RWPE1 (cell line): Measurements from ENCODE around the gene SLC9A8.

Source experiments
- CTCF ChIA-PET: fragments of 350-600 bp; sonication (Branson Sonifier 250); formaldehyde crosslinking; extraction: SDS; loops from one replicate; lab custom pipeline; 2021; lab: Yijun Ruan, JAX
- POLR2A ChIA-PET: fragments of 400-600 bp; formaldehyde crosslinking; extraction: SDS; loops from one replicate; lab custom pipeline; 2020; ENCODE audit warnings: antibody characterized with exemption; ENCODE audit not compliant: low non-redundant PET; lab: Yijun Ruan, JAX
- DNase-seq: peaks from one replicate; pipeline ENCODE4 v3.0.0; 2012; ENCODE audit warnings: low spot score
- H3K27ac ChIP-seq: fragments of 450-650 bp; 2 replicates; pipeline ENCODE4 v1.5.1; 2017
- TF ChIP-seq, protein P1 (sequence below): fragments of 450-650 bp; conservative IDR thresholded peaks from 2 replicates; pipeline ENCODE4 v1.5.1; 2017; ENCODE audit warnings: low read depth, mild to moderate bottlenecking

Gene SLC9A8

DNA sequence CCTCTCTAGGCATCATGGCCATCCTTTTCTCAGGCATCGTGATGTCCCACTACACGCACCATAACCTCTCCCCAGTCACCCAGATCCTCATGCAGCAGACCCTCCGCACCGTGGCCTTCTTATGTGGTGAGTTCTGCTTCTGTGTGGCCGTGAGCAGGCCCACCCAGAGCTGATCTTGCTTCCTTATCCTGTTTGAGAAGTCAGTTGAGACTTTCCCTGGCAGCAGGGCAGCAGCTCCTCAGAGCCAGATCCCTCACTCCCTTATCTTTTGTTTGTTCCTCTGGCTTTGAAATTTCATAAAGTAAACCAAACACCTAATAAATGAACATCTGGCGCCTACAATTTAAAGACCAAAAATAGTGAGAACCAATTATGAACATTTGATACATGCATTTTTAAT lies 62.1 kb downstream of the SLC9A8 start:
- H3K27ac ChIP-seq, result no peak overlapping the region
- TF ChIP-seq, protein P1, sequence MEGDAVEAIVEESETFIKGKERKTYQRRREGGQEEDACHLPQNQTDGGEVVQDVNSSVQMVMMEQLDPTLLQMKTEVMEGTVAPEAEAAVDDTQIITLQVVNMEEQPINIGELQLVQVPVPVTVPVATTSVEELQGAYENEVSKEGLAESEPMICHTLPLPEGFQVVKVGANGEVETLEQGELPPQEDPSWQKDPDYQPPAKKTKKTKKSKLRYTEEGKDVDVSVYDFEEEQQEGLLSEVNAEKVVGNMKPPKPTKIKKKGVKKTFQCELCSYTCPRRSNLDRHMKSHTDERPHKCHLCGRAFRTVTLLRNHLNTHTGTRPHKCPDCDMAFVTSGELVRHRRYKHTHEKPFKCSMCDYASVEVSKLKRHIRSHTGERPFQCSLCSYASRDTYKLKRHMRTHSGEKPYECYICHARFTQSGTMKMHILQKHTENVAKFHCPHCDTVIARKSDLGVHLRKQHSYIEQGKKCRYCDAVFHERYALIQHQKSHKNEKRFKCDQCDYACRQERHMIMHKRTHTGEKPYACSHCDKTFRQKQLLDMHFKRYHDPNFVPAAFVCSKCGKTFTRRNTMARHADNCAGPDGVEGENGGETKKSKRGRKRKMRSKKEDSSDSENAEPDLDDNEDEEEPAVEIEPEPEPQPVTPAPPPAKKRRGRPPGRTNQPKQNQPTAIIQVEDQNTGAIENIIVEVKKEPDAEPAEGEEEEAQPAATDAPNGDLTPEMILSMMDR, result no peak
- DNase-seq, result no peak
- POLR2A ChIA-PET, result no interaction called here
- CTCF ChIA-PET, result interaction anchor here (0.6 to 3.0 kb wide), 2 partner anchors 14 to 196 kb away, joined by 5 to 12 read pairs; no protein-coding TSS in a partner anchor

DNA sequence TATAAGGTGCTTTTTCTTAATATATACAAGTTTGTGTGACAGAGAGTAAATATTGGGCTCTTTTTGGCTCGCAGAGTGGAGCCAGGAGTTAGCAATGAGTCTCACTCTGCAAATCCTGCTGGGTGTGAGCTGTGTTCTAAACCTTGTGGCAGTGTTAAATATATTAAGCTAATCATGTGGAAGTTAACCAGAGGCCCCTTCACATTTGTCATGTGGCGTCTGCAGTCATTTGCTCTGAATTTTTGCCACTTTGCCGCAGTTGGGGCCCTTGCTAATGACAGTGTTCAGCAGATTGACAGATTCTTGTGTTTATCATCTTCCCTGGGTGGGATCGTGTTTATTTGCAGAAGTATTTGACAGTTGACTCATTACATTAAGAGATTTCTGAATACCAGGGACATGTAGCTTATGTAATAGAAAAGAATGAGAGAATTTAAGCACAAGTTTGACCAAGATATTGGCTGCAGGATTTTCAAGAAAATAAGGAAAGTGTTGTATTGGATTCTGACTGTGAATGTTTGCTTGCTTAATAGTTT lies 64.8 kb downstream of the SLC9A8 start:
- POLR2A ChIA-PET, result no interaction called here
- CTCF ChIA-PET, result interaction anchor here (0.6 to 1.4 kb wide), 4 partner anchors 11 to 267 kb away, joined by 3 to 5 read pairs (median 4); no protein-coding TSS in a partner anchor
- TF ChIP-seq, protein P1, result no peak
- no peak for DNase-seq
- H3K27ac ChIP-seq, result no peak overlapping the region

DNA sequence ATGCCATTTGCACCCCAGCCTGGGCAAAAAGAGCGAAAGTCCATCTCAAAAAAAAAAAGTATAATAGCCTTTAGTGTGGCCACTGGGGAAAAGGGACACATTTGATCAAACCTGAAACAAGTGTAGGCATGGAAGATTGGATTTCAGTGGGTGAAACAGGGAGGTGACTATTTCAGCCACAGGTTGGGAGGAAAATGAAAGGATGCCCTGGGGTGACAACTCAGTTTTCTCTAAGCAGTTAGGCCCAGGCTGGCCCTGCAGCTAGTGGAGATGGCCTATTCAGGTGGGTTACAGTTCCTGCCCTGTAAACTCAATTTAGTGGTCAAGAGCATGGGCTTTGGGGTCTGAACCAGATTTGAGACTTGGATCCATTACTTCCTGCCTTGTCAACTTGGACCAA lies 66.3 kb downstream of the SLC9A8 start:
- H3K27ac ChIP-seq, result no peak overlapping the region
- ChIA-PET CTCF (interaction anchor here (0.6 to 1.4 kb wide), 4 partner anchors 9 to 268 kb away, joined by 3 to 5 read pairs (median 4); no protein-coding TSS in a partner anchor), POLR2A (no interaction called here)
- DNase-seq, result no peak
- TF ChIP-seq, protein P1, result no peak

DNA sequence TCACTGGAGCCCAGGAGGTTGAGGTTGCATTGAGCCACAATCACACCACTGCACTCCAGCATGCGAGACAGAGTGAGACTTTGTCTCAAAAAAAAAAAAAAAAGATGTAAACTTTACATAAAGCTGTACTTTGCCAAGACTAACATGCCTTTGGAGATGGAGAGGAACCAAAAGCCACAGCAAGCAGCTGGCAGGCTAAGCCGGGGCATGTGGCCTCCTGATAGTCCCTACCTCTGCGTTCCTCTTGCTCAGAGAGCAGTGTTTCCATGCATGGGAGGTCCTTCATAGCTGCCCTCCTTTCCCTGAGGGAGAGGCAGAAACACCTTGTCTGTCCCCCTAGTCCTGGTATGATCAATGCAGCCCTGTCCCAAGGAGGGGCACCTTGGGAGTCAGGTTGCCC lies 67.5 kb downstream of the SLC9A8 start:
- TF ChIP-seq, protein P1, result no peak
- CTCF ChIA-PET, result interaction anchor here (0.8 to 1.4 kb wide), 2 partner anchors 9 to 34 kb away, joined by 3 to 7 read pairs; no protein-coding TSS in a partner anchor
- no peak for DNase-seq
- POLR2A ChIA-PET, result no interaction called here
- H3K27ac ChIP-seq, result no peak overlapping the region

DNA sequence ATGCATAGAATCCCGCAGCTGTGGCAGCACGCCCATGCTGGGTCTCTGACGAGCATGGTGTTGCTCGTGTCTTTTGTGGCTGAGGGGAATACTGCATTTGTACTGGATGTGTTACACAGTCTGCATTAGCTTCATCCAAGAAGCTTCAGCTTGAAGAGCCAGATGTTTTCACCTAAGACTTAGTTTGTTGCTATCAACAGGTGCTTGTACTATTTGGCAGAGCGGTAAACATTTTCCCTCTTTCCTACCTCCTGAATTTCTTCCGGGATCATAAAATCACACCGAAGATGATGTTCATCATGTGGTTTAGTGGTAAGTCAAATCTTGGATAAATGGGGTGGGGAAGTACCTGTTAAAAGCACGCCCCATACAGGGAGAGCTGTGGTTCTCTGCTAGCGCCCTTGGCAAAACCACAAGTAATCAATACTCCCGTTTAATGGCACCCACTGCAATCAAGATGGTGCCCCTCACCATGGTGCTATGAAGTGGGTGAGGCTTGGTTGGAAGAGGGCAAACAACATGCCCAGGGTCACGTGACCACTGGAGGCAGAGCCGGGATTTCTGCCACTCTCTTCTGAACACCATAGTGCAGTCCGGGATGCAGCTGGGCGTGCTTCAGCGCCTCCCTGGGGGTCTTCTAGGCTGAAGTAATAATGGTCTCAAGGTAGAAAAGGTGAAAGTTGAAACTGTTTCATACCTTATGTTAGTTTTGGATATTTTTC lies 68.3 kb downstream of the SLC9A8 start:
- DNase-seq, result no peak
- ChIA-PET POLR2A (no interaction called here), CTCF (interaction anchor here (1.4 kb wide), 1 partner anchor 8 kb away, joined by 7 read pairs; no protein-coding TSS in a partner anchor)
- TF ChIP-seq, protein P1, result no peak
- H3K27ac ChIP-seq, result no peak overlapping the region

DNA sequence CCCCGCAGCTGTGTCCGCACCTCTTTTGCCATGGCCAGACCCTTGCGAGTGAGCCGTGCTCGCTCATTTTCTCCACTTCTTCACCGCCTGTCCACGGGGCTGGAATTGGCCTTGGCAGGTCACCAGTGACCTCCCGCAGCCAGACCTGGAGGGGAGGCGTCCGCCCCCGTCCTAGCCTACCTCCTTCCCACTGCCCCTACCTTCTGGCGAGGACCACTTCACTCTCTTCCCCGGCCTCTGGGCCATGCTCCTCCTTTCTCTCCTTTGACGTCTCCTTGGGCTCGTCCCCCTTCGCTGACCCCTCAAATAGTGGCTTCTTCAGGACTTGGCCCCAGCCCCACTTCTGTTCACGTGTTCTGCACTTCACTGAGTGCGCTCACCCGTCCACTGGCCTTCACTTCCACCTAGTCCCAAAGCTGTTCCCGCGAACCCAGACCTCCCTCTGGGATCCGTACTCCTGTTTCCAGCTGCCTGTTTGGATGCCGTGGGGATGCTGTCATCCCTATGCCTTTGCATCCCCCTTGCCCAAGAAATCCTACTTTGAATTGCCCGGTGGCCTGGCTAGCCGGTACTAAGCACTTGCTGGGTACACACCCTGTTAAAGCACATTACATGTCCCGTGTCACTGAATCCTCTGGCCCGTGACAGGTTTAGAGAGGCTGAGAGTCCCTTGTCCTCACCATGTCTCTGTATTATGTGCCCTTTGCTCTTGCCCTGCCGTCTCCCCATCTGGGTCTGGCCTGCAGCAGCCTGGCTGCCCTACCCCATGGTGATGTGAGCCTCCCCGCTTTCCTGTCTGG lies 69.7 kb downstream of the SLC9A8 start:
- ChIA-PET POLR2A (no interaction called here), CTCF (interaction anchor here (1.1 kb wide), 1 partner anchor 273 kb away, joined by 3 read pairs; no protein-coding TSS in a partner anchor)
- H3K27ac ChIP-seq, result no peak overlapping the region
- DNase-seq, result no peak
- TF ChIP-seq, protein P1, result no peak
